Fibroblast of villous mesenchyme (primary cell): Measurements from ENCODE around the gene GGA2. TPM values are rescaled to one million over a fixed set of nuclear protein-coding genes. Genes with fewer than 3 reads are reported as not detected.

Experiments used
- DNase-seq: peaks from one replicate; pipeline ENCODE4 v3.0.0-alpha.2; 2010; ENCODE audit warnings: low read depth
- H3K4me3 ChIP-seq: 2 replicates; pipeline ENCODE4 v1.5.1; 2011; ENCODE audit warnings: low read depth, mild to moderate bottlenecking, low read length
- CTCF ChIP-seq: IDR thresholded peaks from 2 replicates; pipeline ENCODE4 v1.5.1; 2012; ENCODE audit warnings: low read depth, mild to moderate bottlenecking, low read length; ENCODE audit not compliant: insufficient read depth
- total RNA-seq: library from RNA; depleted of rRNA; stranded (reverse); fragments of >200 nt; gene quantifications from 2 replicates; pipeline ENCODE4 v1.2.3, GENCODE V29; 2012

Gene GGA2
- total RNA-seq, 1 donor, result 24.2 TPM

- no peak for TF ChIP-seq CTCF
Measured at GRCh38 chr16:23523876-23524385, 13.6 kb upstream of the GGA2 start.

GRCh38 chr16:23523321-23523720, 13.0 kb upstream of the GGA2 start:
- no peak for DNase-seq
- TF ChIP-seq CTCF, result no peak
- H3K4me3 ChIP-seq, result no peak overlapping the region

More at GRCh38 chr16:23523876-23524385, 13.6 kb upstream of the GGA2 start:
- no peak overlapping the region for H3K4me3 ChIP-seq
- DNase-seq, result no peak

- no peak for DNase-seq
- H3K4me3 ChIP-seq, result no peak overlapping the region
- no peak for TF ChIP-seq CTCF
Measured at GRCh38 chr16:23521965-23522364, 11.7 kb upstream of the GGA2 start.

GRCh38 chr16:23521037-23521743, 10.9 kb upstream of the GGA2 start:
- no peak overlapping the region for H3K4me3 ChIP-seq
- no peak for DNase-seq
- no peak for TF ChIP-seq CTCF

- no peak overlapping the region for H3K4me3 ChIP-seq
- DNase-seq, result no peak
- TF ChIP-seq CTCF, result no peak
Measured at GRCh38 chr16:23520500-23520899, 10.2 kb upstream of the GGA2 start.

- no peak for DNase-seq
- H3K4me3 ChIP-seq, result no peak overlapping the region
- TF ChIP-seq CTCF, result no peak
Measured at GRCh38 chr16:23519282-23519681, 9.0 kb upstream of the GGA2 start.
